PFSK-1 (cell line): Measurements from ENCODE around the gene SPDYE2B. TPM values are rescaled to one million over a fixed set of nuclear protein-coding genes. Genes with fewer than 3 reads are reported as not detected.
"Not testable (repeated sequence)": the region's sequence is repeated elsewhere in the genome, so short reads cannot be mapped to it uniquely, and the experiment has no call there.

Experiments used
- FOXP2 ChIP-seq: optimal IDR thresholded peaks from 2 replicates; pipeline ENCODE3; 2011; ENCODE audit warnings: borderline replicate concordance, control low read depth, inconsistent platforms; ENCODE audit not compliant: insufficient read depth; ENCODE audit errors: extremely low read length, extremely low read depth
- POLR2AphosphoS5 ChIP-seq: IDR thresholded peaks from 2 replicates; pipeline ENCODE4 v1.6.1; 2012; ENCODE audit warnings: low read depth, mild to moderate bottlenecking, control low read depth, low read length, moderate library complexity
- SIN3A ChIP-seq: IDR thresholded peaks from 2 replicates; pipeline ENCODE4 v1.6.1; 2012; ENCODE audit warnings: mild to moderate bottlenecking, low read length, moderate library complexity, borderline replicate concordance; ENCODE audit not compliant: insufficient read depth
- TAF1 ChIP-seq: IDR thresholded peaks from 2 replicates; pipeline ENCODE4 v1.6.1; 2012; ENCODE audit warnings: low read length, control low read depth, borderline replicate concordance; ENCODE audit not compliant: insufficient read depth
- polyA plus RNA-seq: library from polyadenylated mRNA; unstranded; fragments of >200 nt; gene quantifications from one replicate; pipeline ENCODE4 v1.2.1, GENCODE V29; 2012; ENCODE audit warnings: low read depth, missing spikeins; ENCODE audit not compliant: insufficient read length
- TF ChIP-seq, protein P1 (sequence below), 2 experiments: IDR thresholded peaks; 2 replicates each; pipeline versions ENCODE4 v1.6.1 to v1.8.0; 2011 to 2012; ENCODE audit warnings: low read depth in 2 of 2, low read length in 2 of 2, control low read depth in 1 of 2, inconsistent platforms in 1 of 2, mild to moderate bottlenecking in 1 of 2, moderate library complexity in 1 of 2; ENCODE audit not compliant: insufficient read depth in 1 of 2

SPDYE2B gene, protein sequence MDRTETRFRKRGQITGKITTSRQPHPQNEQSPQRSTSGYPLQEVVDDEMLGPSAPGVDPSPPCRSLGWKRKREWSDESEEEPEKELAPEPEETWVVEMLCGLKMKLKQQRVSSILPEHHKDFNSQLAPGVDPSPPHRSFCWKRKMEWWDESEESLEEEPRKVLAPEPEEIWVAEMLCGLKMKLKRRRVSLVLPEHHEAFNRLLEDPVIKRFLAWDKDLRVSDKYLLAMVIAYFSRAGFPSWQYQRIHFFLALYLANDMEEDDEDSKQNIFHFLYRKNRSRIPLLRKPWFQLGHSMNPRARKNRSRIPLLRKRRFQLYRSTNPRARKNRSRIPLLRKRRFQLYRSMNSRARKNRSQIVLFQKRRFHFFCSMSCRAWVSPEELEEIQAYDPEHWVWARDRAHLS
- polyA plus RNA-seq: 0.23 TPM

DNA sequence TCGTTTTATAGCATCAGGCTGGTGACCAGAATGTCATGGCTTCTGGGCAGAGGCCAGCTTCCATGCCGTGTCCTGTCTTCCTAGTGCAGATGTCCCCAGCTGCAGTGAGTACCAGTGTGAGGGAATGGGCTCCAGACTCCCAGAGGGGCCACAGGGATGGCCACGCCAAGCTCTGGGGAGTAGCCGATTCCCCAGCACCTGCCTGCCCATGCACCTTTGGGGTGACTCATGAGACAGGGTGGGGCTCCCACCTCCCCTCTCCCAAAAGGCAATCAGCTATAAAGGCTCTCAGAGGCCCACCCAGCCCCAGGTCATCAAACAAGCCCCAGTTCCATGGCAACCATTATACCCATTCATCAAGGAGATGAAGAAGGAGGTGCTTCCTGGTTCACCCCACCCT is at the start of gene SPDYE2B:
Gene SPDYE2B (plus strand): TSS at position 396 of the 400 bp plus-strand sequence. CDS start 2,030 bp downstream, outside the sequence.
- TF ChIP-seq, protein P1, sequence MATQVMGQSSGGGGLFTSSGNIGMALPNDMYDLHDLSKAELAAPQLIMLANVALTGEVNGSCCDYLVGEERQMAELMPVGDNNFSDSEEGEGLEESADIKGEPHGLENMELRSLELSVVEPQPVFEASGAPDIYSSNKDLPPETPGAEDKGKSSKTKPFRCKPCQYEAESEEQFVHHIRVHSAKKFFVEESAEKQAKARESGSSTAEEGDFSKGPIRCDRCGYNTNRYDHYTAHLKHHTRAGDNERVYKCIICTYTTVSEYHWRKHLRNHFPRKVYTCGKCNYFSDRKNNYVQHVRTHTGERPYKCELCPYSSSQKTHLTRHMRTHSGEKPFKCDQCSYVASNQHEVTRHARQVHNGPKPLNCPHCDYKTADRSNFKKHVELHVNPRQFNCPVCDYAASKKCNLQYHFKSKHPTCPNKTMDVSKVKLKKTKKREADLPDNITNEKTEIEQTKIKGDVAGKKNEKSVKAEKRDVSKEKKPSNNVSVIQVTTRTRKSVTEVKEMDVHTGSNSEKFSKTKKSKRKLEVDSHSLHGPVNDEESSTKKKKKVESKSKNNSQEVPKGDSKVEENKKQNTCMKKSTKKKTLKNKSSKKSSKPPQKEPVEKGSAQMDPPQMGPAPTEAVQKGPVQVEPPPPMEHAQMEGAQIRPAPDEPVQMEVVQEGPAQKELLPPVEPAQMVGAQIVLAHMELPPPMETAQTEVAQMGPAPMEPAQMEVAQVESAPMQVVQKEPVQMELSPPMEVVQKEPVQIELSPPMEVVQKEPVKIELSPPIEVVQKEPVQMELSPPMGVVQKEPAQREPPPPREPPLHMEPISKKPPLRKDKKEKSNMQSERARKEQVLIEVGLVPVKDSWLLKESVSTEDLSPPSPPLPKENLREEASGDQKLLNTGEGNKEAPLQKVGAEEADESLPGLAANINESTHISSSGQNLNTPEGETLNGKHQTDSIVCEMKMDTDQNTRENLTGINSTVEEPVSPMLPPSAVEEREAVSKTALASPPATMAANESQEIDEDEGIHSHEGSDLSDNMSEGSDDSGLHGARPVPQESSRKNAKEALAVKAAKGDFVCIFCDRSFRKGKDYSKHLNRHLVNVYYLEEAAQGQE (IDR thresholded peaks at IDR 0.05; ENCODE audit: insufficient read depth in 1 of 2, low read depth in 2 of 2, low read length in 2 of 2): not testable (repeated sequence)
- TF ChIP-seq POLR2AphosphoS5, TAF1: not testable (repeated sequence)

DNA sequence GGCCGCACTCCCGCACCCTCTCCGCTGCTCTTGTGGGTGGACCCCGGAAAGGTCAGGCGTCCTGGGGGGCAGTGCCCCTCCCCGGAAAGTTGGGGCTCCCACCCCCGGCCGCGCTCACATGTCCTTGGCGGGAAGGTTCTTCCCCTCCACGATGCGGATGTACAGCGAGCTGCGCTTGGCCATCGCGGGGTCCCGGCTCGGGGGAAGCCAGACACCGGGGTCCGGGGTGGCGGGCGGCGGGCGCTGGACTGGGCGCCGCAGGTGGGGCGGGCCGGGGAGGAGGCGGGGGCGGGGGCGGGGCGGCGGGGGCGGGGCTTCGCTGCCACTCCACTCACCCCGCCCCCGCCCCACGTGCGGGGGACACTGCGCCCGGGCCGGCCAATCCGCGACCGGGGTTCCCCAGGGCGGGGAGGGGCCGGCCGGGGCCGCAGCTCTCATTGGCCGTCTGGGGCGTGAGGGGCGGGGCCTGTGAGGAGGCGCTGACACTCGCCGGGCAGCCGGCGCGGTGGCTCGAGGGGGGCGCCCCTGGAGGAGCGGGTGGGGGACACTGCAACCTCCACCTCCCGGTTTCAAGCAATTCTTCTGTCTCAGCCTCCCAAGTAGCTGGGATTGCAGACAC is 33.5 kb upstream of the SPDYE2B start, which contains the start of gene RASA4:
Gene RASA4 (minus strand): TSS at position 250 of the 619 bp plus-strand sequence. CDS start 67 bp downstream, at position 183.
- TF ChIP-seq TAF1, SIN3A, POLR2AphosphoS5: not testable (repeated sequence)

DNA sequence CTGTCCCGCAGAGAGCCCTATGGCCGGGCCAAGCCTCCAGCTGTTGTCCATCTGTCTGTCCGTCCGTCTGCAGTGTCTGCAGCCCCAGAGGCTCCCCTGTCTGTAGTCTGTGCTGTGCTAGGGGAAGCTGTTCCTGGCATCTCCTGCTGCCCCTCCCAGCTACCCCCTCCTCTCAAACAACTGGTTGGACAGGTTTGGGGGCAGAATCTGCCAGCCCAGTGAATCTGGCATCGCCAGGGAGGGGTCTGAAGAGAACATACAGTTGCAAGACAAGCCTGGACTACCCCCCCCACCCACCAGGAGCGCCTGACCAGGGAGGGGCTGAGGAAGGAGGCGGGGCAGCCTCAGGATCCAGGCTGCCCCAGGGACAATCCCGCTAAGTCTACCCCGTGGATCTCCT is 7.4 kb upstream of the SPDYE2B start, which contains the start of gene UPK3BL1:
Gene UPK3BL1 (minus strand): TSS at position 101 of the 400 bp plus-strand sequence. CDS start 50 bp downstream, at position 51.
- not testable (repeated sequence) for TF ChIP-seq SIN3A, FOXP2
- TF ChIP-seq, protein P1 (IDR thresholded peaks at IDR 0.05; ENCODE audit: insufficient read depth in 1 of 2, low read depth in 2 of 2, low read length in 2 of 2): not testable (repeated sequence)

DNA sequence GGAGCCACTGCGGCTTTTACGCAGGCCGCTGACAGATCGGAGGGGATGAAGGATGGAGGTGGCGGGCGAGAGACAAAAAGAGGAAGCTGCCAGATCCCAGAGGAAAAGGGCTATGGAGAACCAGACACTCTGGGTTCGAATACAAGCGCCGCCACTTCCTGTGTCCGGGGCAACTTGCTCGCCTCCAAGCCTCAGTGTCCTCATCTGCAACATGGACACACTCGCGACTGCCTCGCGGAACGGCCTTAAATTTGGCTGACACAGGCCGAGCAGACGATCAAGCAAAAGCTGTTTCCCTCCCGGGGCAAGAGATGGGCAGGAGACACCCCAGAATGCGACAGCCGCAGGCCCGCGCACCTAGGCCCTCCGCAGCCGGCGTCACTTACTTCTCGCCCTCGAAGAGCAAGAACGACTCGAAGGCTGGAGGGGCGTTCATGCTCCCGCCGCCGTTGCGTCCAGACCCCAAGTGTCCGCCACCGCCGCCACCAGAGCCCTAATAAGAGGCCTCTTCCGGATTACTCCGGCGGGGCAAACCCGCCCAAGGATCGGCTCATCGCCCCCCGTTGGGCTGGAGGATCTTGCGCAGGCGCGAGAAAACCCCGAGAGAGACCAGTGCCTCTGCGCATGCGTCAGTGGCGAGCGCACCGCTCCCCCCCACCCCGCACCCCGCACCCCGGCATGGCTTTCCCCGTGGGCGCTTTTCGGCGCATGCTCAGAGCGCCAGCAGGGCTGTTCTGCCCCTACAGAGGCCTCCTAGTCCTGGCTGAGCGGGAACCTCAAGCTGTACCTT is 21.2 kb downstream of the SPDYE2B start, which contains the start of gene POLR2J2:
Gene POLR2J2 (minus strand): TSS at position 498 of the 790 bp plus-strand sequence. CDS start 62 bp downstream, at position 436.
- not testable (repeated sequence) for TF ChIP-seq SIN3A, FOXP2
- TF ChIP-seq, protein P1 (IDR thresholded peaks at IDR 0.05; ENCODE audit: insufficient read depth in 1 of 2, low read depth in 2 of 2, low read length in 2 of 2): not testable (repeated sequence)
